ENCODE measurements around the gene YTHDF2. TPM values are rescaled to one million over a fixed set of nuclear protein-coding genes. Genes with fewer than 3 reads are reported as not detected.
A peak's percentile ranks its signal among the peaks of the same experiment; 100 is the strongest.
"Not testable (repeated sequence)": the region's sequence is repeated elsewhere in the genome, so short reads cannot be mapped to it uniquely, and the experiment has no call there.

YTHDF2 gene
- total RNA-seq = 10 to 100 TPM; 39.3 to 53.3 (median 41.6) TPM

DNA sequence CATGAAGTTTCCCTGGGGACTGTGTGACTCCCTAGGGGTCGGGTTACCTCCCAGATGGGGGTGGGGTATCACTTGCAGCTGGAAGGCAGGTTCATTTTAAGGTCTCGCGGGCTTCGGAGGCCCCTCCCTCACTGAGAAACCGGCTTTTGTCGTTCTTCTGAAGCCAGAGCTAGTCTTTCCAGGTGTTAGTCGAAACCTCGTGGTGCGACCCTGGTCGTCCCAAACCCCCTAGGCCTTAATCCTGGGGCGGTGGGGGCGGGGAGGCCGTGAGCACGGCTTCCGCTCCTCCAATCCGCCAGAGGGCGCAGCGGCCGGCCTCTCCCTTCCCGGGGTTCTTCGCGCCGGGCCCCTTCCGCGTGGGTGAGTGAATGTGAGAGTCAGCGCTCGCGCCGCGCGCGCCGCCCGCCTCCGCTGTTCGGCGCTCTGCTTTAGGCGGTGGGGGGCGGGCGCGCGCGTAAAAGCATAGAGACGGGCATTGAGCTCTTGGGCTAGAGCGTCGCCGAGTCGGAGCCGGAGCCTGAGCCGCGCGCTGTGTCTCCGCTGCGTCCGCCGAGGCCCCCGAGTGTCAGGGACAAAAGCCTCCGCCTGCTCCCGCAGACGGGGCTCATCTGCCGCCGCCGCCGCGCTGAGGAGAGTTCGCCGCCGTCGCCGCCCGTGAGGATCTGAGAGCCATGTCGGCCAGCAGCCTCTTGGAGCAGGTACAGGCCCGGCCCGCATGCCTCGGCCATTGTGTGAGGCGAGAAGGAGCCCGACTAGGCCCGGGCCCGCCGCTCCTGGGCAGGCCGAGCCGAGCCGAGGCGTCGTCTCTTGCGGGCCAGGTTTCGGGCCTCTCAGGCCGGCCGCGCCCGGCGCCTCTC, at the start of gene YTHDF2:
YTHDF2 (plus strand) TSS at position 491 of the 857 bp plus-strand sequence; CDS start at position 672, 181 bp downstream.
- Histone ChIP-seq H3K4me1 (peaks cover 40 to 56% (median 50%) of the 10 kb centered on the region in 4 donors), H3K36me3 (peaks cover 13 to 36% (median 21%) of the 10 kb centered on the region in 4 donors), H3K4me3 (peak within 1 kb of the TSS; percentile 78 to 100 (median 86)), H3K27me3 (no peaks in the 10 kb centered on the region), H3K27ac (replicated peaks in 1 of 4) (peak within 1 kb of the TSS; percentile 91 to 95 (median 94)), H3K9me3 (no peaks in the 10 kb centered on the region)
- DNase-seq (ENCODE audit: extremely low spot score) = peak; percentile 98
- intact Hi-C loops (cut with DNase I) = loop anchor here (2.0 to 5.0 kb wide), 3 partner anchors 68 to 229 kb away; partner anchors contain the start of genes GMEB1, RCC1 and TAF12
- TF ChIP-seq POLR2A (IDR thresholded peaks at IDR 0.05; ENCODE audit: low read depth) (peak; percentile 85), POLR2AphosphoS5 (IDR thresholded peaks at IDR 0.05) (peak; percentile 85 to 96), EP300 (IDR thresholded peaks at IDR 0.05) (no peak)
- TF ChIP-seq, protein P1, sequence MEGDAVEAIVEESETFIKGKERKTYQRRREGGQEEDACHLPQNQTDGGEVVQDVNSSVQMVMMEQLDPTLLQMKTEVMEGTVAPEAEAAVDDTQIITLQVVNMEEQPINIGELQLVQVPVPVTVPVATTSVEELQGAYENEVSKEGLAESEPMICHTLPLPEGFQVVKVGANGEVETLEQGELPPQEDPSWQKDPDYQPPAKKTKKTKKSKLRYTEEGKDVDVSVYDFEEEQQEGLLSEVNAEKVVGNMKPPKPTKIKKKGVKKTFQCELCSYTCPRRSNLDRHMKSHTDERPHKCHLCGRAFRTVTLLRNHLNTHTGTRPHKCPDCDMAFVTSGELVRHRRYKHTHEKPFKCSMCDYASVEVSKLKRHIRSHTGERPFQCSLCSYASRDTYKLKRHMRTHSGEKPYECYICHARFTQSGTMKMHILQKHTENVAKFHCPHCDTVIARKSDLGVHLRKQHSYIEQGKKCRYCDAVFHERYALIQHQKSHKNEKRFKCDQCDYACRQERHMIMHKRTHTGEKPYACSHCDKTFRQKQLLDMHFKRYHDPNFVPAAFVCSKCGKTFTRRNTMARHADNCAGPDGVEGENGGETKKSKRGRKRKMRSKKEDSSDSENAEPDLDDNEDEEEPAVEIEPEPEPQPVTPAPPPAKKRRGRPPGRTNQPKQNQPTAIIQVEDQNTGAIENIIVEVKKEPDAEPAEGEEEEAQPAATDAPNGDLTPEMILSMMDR (IDR thresholded peaks at IDR 0.05) = peak; percentile 91 to 95 (median 92)
- 0% methylated on average over 7 of the region's 92 CpGs for whole genome bisulfite sequencing

DNA sequence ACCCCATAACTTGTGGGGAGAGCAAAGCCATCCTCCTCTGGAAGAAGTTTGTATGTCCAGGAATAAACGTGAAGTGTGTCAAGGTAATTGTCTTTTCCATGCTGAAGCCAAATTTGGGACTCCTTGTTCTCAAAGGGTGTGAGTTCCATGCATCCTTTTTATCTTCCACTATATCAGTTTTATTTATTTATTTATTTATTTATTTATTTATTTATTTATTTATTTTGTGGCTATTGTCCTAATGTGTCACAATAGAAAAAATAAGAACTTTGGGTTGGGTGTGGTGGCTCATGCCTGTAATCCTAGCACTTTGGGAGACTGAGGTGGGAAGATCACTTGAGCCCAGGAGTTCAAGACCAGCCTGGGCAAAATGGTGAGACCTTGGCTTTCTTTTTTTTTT, 45.1 kb upstream of the YTHDF2 start:
- H3K27ac ChIP-seq (replicated peaks in 1 of 4); DNase-seq (ENCODE audit: extremely low spot score); H3K9me3 ChIP-seq; H3K4me1 ChIP-seq; intact Hi-C loops (cut with DNase I); H3K27me3 ChIP-seq; H3K4me3 ChIP-seq: not testable (repeated sequence)
- 90% methylated on average over 1 of the region's 1 CpG for WGBS
- peaks cover 38 to 70% (median 55%) of the 10 kb centered on the region in 4 donors for H3K36me3 ChIP-seq

DNA sequence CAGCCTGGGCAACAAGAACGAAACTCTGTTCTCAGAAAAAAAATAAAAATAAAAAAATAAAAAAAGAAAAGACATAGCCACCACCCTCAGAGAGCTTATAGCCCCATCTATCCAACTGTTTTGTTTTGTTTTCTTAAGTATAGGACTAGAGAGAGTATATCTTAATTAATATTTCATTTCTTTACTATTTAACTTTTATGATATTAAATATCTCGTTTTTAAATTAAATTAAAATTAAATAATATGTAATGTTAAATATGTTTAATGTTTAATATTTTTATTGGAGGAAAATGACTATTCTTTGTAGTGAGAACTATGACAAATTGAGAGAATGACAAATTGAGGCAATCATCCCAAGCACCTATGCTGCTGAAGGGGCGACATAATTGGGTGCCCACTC, 33.1 kb upstream of the YTHDF2 start:
- Histone ChIP-seq H3K4me3 (no peak overlapping the region), H3K27ac (replicated peaks in 1 of 4) (no peak overlapping the region), H3K36me3 (peaks cover 20 to 95% (median 82%) of the 10 kb centered on the region in 4 donors), H3K27me3 (no peaks in the 10 kb centered on the region), H3K4me1 (no peaks in the 10 kb centered on the region), H3K9me3 (no peaks in the 10 kb centered on the region)
- TF ChIP-seq POLR2A (IDR thresholded peaks at IDR 0.05; ENCODE audit: low read depth) (no peak), EP300 (IDR thresholded peaks at IDR 0.05) (no peak), POLR2AphosphoS5 (IDR thresholded peaks at IDR 0.05) (no peak)
- TF ChIP-seq, protein P1 (IDR thresholded peaks at IDR 0.05) = no peak
- WGBS = 92% methylated on average over 3 of the region's 3 CpGs
- no peak for DNase-seq (ENCODE audit: extremely low spot score)
- intact Hi-C loops (cut with DNase I) = no loop called here

DNA sequence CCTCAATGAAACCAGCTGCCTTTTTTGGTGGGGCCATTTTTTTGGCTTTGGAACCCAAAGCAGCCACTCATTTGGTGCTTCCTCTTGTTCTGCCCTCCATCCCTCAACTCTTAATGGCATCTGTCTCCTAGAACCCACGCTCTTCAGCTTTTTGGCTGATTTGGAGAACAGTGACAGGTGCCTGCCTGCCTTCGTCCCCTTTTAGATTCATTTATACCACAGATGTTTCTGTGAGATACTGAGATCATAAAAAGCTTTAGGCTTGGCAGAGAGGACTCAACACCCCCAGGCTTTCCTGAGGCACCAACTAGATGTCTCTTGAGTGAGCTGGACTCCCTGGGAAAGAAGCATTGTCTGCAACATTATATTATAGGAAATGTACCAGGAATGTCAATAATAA, 20.4 kb upstream of the YTHDF2 start:
- no peak for DNase-seq (ENCODE audit: extremely low spot score)
- 96% methylated on average over 2 of the region's 2 CpGs for WGBS
- TF ChIP-seq POLR2A (IDR thresholded peaks at IDR 0.05; ENCODE audit: low read depth) (no peak), POLR2AphosphoS5 (IDR thresholded peaks at IDR 0.05) (no peak), EP300 (IDR thresholded peaks at IDR 0.05) (no peak)
- TF ChIP-seq, protein P1 (IDR thresholded peaks at IDR 0.05) = no peak

DNA sequence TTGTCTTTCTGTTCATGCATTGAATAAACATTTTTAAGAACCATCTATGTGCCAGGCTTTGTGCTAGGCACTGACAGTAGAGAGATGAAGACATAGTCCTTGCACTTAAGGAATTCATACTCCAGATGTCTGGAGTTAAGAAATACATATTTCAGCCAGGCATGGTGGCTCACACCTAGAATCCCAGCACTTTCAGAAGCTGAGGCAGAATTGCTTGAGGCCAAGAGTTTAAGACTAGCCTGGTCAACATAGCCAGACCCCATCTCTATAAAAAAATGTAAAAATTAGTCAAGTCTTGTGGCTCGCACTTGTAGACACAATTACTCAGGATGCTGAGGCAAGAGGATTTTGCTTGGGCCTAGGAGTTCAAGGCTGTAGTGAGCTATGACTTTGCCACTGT, 18.6 kb upstream of the YTHDF2 start:
- H3K36me3 ChIP-seq = peaks cover 10 to 31% (median 22%) of the 10 kb centered on the region in 4 donors
- WGBS = 100% methylated on average over 1 of the region's 1 CpG
- TF ChIP-seq POLR2AphosphoS5 (IDR thresholded peaks at IDR 0.05) = no peak
- TF ChIP-seq, protein P1 (IDR thresholded peaks at IDR 0.05) = no peak
- no peak for TF ChIP-seq EP300 (IDR thresholded peaks at IDR 0.05)
- TF ChIP-seq POLR2A (IDR thresholded peaks at IDR 0.05; ENCODE audit: low read depth) = no peak

More for the DNA sequence above, 20.4 kb upstream of the YTHDF2 start:
- no peak overlapping the region for H3K4me3 ChIP-seq
- H3K27ac ChIP-seq (replicated peaks in 1 of 4) = no peak overlapping the region
- intact Hi-C loops (cut with DNase I) = no loop called here
- H3K36me3 ChIP-seq = peaks cover 22 to 49% (median 38%) of the 10 kb centered on the region in 4 donors
- H3K9me3 ChIP-seq = no peaks in the 10 kb centered on the region
- H3K27me3 ChIP-seq = no peaks in the 10 kb centered on the region
- peaks cover 0 to 7% (median 3%) of the 10 kb centered on the region in 4 donors for H3K4me1 ChIP-seq

More for the DNA sequence above, 18.6 kb upstream of the YTHDF2 start:
- no peak overlapping the region for H3K27ac ChIP-seq (replicated peaks in 1 of 4)
- no peaks in the 10 kb centered on the region for H3K27me3 ChIP-seq
- H3K4me1 ChIP-seq = peaks cover 0 to 7% (median 3%) of the 10 kb centered on the region in 4 donors
- no peaks in the 10 kb centered on the region for H3K9me3 ChIP-seq
- H3K4me3 ChIP-seq = no peak overlapping the region
- intact Hi-C loops (cut with DNase I) = no loop called here
- DNase-seq (ENCODE audit: extremely low spot score) = no peak
